H9 (cell line): ENCODE data around the gene SNAP47. TPM values are rescaled to one million over a fixed set of nuclear protein-coding genes. Genes with fewer than 3 reads are reported as not detected.
"Not testable (repeated sequence)": the region's sequence is repeated elsewhere in the genome, so short reads cannot be mapped to it uniquely, and the experiment has no call there.

Experiments used
- DNase-seq: peaks from one replicate; pipeline ENCODE4 v3.0.0-alpha.2; 2017
- H2AFZ ChIP-seq: one replicate; pipeline ENCODE4 v1.6.1; 2013; ENCODE audit warnings: mild to moderate bottlenecking, low read length, control low read depth, moderate library complexity
- H2AK5ac ChIP-seq: 2 replicates; pipeline ENCODE4 v1.6.1; 2013; ENCODE audit warnings: low read length, control low read depth, mixed read lengths; ENCODE audit not compliant: insufficient read length
- H2BK120ac ChIP-seq: one replicate; pipeline ENCODE4 v1.6.1; 2013; ENCODE audit warnings: low read depth, mild to moderate bottlenecking, low read length, control low read depth, inconsistent platforms; ENCODE audit not compliant: poor library complexity, severe bottlenecking
- H2BK12ac ChIP-seq: 2 replicates; pipeline ENCODE4 v1.6.1; 2013; ENCODE audit warnings: low read length, control low read depth, mixed read lengths, low read depth; ENCODE audit not compliant: insufficient read length
- H2BK15ac ChIP-seq: 2 replicates; pipeline ENCODE4 v1.6.1; 2013; ENCODE audit warnings: low read depth, low read length, control low read depth
- H2BK20ac ChIP-seq: one replicate; pipeline ENCODE4 v1.6.1; 2013; ENCODE audit warnings: low read depth, mild to moderate bottlenecking, low read length, control low read depth, inconsistent platforms; ENCODE audit not compliant: poor library complexity, severe bottlenecking
- H2BK5ac ChIP-seq: 2 replicates; pipeline ENCODE4 v1.6.1; 2013; ENCODE audit warnings: low read length, control low read depth, mixed read lengths; ENCODE audit not compliant: insufficient read length
- H3K14ac ChIP-seq: 2 replicates; pipeline ENCODE4 v1.6.1; 2013; ENCODE audit warnings: low read length, control low read depth; ENCODE audit not compliant: insufficient read depth
- H3K18ac ChIP-seq: 2 replicates; pipeline ENCODE4 v1.6.1; 2013; ENCODE audit warnings: low read depth, mild to moderate bottlenecking, mixed read lengths, low read length, control low read depth; ENCODE audit not compliant: insufficient read length
- H3K23ac ChIP-seq: 2 replicates; pipeline ENCODE4 v1.6.1; 2013; ENCODE audit warnings: low read length, control low read depth, mixed read lengths, low read depth; ENCODE audit not compliant: insufficient read length
- H3K23me2 ChIP-seq: 2 replicates; pipeline ENCODE4 v1.6.1; 2013; ENCODE audit warnings: low read depth, mild to moderate bottlenecking, mixed read lengths, low read length, control low read depth; ENCODE audit not compliant: insufficient read length, poor library complexity, severe bottlenecking
- H3K27ac ChIP-seq: 2 replicates; pipeline ENCODE4 v1.5.1; 2013; ENCODE audit warnings: low read length, control low read depth, mixed read lengths, low read depth; ENCODE audit not compliant: insufficient read length
- H3K27me3 ChIP-seq: 2 replicates; pipeline ENCODE4 v1.6.1; 2013; ENCODE audit warnings: low read length, control low read depth, inconsistent platforms; ENCODE audit not compliant: insufficient read depth
- H3K4ac ChIP-seq: 2 replicates; pipeline ENCODE4 v1.6.1; 2013; ENCODE audit warnings: low read depth, mild to moderate bottlenecking, control low read depth, inconsistent platforms, low read length, moderate library complexity
- H3K4me1 ChIP-seq: 2 replicates; pipeline ENCODE4 v1.6.1; 2013; ENCODE audit warnings: low read length, control low read depth, inconsistent platforms; ENCODE audit not compliant: insufficient read depth
- H3K4me2 ChIP-seq: 2 replicates; pipeline ENCODE4 v1.6.1; 2013; ENCODE audit warnings: low read length, control low read depth, mixed read lengths; ENCODE audit not compliant: insufficient read length, insufficient read depth
- H3K56ac ChIP-seq: 2 replicates; pipeline ENCODE4 v1.6.1; 2013; ENCODE audit warnings: low read depth, mild to moderate bottlenecking, mixed read lengths, low read length, control low read depth; ENCODE audit not compliant: insufficient read length
- H3K79me1 ChIP-seq: 2 replicates; pipeline ENCODE4 v1.6.1; 2013; ENCODE audit warnings: low read depth, mild to moderate bottlenecking, moderate library complexity, low read length, control low read depth, inconsistent platforms; ENCODE audit not compliant: insufficient read depth, poor library complexity, severe bottlenecking
- H3K79me2 ChIP-seq: 2 replicates; pipeline ENCODE4 v1.6.1; 2013; ENCODE audit warnings: low read length, control low read depth, inconsistent platforms; ENCODE audit not compliant: insufficient read depth
- H3K9ac ChIP-seq: 2 replicates; pipeline ENCODE4 v1.6.1; 2013; ENCODE audit warnings: low read length, control low read depth, mixed read lengths; ENCODE audit not compliant: insufficient read length; ENCODE audit errors: extremely low read depth
- H3K9me3 ChIP-seq: one replicate; pipeline ENCODE4 v1.6.1; 2013; ENCODE audit warnings: low read depth, low read length, inconsistent platforms; ENCODE audit not compliant: control insufficient read depth
- H3T11ph ChIP-seq: one replicate; pipeline ENCODE4 v1.6.1; 2013; ENCODE audit warnings: mild to moderate bottlenecking, low read length, control low read depth, inconsistent platforms
- H4K20me1 ChIP-seq: one replicate; pipeline ENCODE4 v1.6.1; 2013; ENCODE audit not compliant: control insufficient read depth, insufficient read length, insufficient read depth
- H4K5ac ChIP-seq: 2 replicates; pipeline ENCODE4 v1.6.1; 2013; ENCODE audit warnings: low read depth, mild to moderate bottlenecking, mixed read lengths, low read length, control low read depth; ENCODE audit not compliant: insufficient read length
- H4K8ac ChIP-seq: replicated peaks from 2 replicates; pipeline ENCODE4 v1.6.1; 2013; ENCODE audit warnings: low read length, control low read depth, mixed read lengths, low read depth; ENCODE audit not compliant: insufficient read length
- H4K91ac ChIP-seq: 2 replicates; pipeline ENCODE4 v1.6.1; 2013; ENCODE audit warnings: low read depth, mild to moderate bottlenecking, moderate library complexity, mixed read lengths, low read length, control low read depth; ENCODE audit not compliant: insufficient read length
- H3K27ac Mint-ChIP-seq, 3 experiments: 2 replicates in 2 of 3; 3 replicates in 1 of 3; pipeline ENCODE4 v1.8.0; 2020 to 2021; ENCODE audit warnings: mixed read lengths in 3 of 3, mild to moderate bottlenecking in 1 of 3, moderate library complexity in 1 of 3
- H3K27me3 Mint-ChIP-seq: 2 replicates; pipeline ENCODE4 v1.8.0; 2021; ENCODE audit warnings: low read depth, mild to moderate bottlenecking, moderate library complexity, mixed read lengths
- H3K36me3 Mint-ChIP-seq, 3 experiments: 2 replicates in 2 of 3; 3 replicates in 1 of 3; pipeline ENCODE4 v1.8.0; 2020 to 2021; ENCODE audit warnings: low read depth in 3 of 3, mixed read lengths in 3 of 3; ENCODE audit not compliant: insufficient read depth in 1 of 3
- H3K4me1 Mint-ChIP-seq, 2 experiments: 2 replicates each; pipeline ENCODE4 v1.8.0; 2020; ENCODE audit warnings: mixed read lengths in 2 of 2
- H3K4me3 Mint-ChIP-seq, 2 experiments: 2 replicates in 1 of 2; 3 replicates in 1 of 2; pipeline ENCODE4 v1.8.0; 2020 to 2021; ENCODE audit warnings: mild to moderate bottlenecking in 2 of 2, mixed read lengths in 2 of 2, moderate library complexity in 1 of 2
- H3K9me3 Mint-ChIP-seq, 2 experiments: 2 replicates in 1 of 2; 3 replicates in 1 of 2; pipeline ENCODE4 v1.8.0; 2020; ENCODE audit warnings: mild to moderate bottlenecking in 2 of 2, mixed read lengths in 2 of 2, moderate library complexity in 1 of 2
- WGBS: extraction: QIAGEN DNeasy Blood & Tissue Kit; methylation state at CpG from one replicate; pipeline ENCODE4 v1.1.7; 2013; ENCODE audit warnings: missing lambda C conversion rate, low lambda C conversion rate, mixed read lengths; ENCODE audit not compliant: insufficient read length; ENCODE audit errors: extremely low coverage; 5-methylcytosine and 5-hydroxymethylcytosine counted together
- total RNA-seq: library from RNA; stranded (reverse); gene quantifications from 2 replicates; pipeline ENCODE4 v1.2.1, GENCODE V29; 2021
- TF ChIP-seq, protein P1 (sequence below): fragments of 200-600 bp; sonication (generic); conservative IDR thresholded peaks from 3 replicates; pipeline ENCODE4 v1.8.0; 2021; ENCODE audit warnings: antibody characterized with exemption, mild to moderate bottlenecking

The SNAP47 gene
- total RNA-seq, 1 experiment from 2014 or later, result 44.1 TPM

DNA sequence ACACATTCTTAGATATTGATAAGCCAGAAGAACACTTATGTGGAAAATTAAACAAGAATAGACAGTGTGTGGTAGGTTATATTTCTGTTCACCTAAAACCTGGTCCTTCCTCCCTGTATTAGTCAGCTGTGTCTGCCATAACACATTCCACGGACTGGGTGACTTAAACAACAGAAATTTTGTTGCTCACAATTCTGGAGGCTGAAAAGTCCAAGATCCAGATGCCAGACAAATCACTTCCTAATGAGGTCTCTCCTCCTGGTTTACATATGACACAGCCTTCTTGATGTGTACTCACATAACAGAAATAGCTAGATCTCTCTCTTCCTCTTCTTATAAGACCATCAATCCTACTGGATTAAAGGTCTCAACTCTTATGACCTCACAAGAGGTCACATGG is 25.8 kb upstream of the SNAP47 start:
- no peak overlapping the region for H2BK15ac ChIP-seq
- H3K4me1 Mint-ChIP-seq, result no peaks in the 10 kb centered on the region
- H3K4me1 ChIP-seq, result no peaks in the 10 kb centered on the region
- no peak overlapping the region for H2AFZ ChIP-seq
- H3K27me3 Mint-ChIP-seq, result peaks cover 4% of the 10 kb centered on the region
- no peak overlapping the region for H3K27ac ChIP-seq
- no peak overlapping the region for H2BK12ac ChIP-seq
- H3K23me2 ChIP-seq, result no peaks in the 10 kb centered on the region
- H3K23ac ChIP-seq, result no peak overlapping the region
- H3K36me3 Mint-ChIP-seq, result peaks cover 8 to 18% (median 11%) of the 10 kb centered on the region in 3 experiments
- no peak overlapping the region for H3K4me2 ChIP-seq
- H3K79me1 ChIP-seq, result no peaks in the 10 kb centered on the region
- H2BK5ac ChIP-seq, result no peak overlapping the region
- no peak overlapping the region for H2BK20ac ChIP-seq
- H2BK120ac ChIP-seq, result no peak overlapping the region
- H3K18ac ChIP-seq, result no peak overlapping the region
- no CpG with 5 or more reads among the region's 1 CpG for WGBS
- H3K9ac ChIP-seq, result no peak overlapping the region
- no peak for DNase-seq
- no peak overlapping the region for H3K14ac ChIP-seq
- H3K56ac ChIP-seq, result no peak overlapping the region
- peaks cover 32% of the 10 kb centered on the region for H3K9me3 ChIP-seq
- H2AK5ac ChIP-seq, result no peak overlapping the region
- H3K9me3 Mint-ChIP-seq, result peaks cover 68 to 70% of the 10 kb centered on the region in 2 experiments
- TF ChIP-seq, protein P1, sequence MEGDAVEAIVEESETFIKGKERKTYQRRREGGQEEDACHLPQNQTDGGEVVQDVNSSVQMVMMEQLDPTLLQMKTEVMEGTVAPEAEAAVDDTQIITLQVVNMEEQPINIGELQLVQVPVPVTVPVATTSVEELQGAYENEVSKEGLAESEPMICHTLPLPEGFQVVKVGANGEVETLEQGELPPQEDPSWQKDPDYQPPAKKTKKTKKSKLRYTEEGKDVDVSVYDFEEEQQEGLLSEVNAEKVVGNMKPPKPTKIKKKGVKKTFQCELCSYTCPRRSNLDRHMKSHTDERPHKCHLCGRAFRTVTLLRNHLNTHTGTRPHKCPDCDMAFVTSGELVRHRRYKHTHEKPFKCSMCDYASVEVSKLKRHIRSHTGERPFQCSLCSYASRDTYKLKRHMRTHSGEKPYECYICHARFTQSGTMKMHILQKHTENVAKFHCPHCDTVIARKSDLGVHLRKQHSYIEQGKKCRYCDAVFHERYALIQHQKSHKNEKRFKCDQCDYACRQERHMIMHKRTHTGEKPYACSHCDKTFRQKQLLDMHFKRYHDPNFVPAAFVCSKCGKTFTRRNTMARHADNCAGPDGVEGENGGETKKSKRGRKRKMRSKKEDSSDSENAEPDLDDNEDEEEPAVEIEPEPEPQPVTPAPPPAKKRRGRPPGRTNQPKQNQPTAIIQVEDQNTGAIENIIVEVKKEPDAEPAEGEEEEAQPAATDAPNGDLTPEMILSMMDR, result no peak
- no peak overlapping the region for H3T11ph ChIP-seq
- no peaks in the 10 kb centered on the region for H3K27me3 ChIP-seq
- no peaks in the 10 kb centered on the region for H3K79me2 ChIP-seq
- H4K91ac ChIP-seq, result no peak overlapping the region
- H4K5ac ChIP-seq, result no peak overlapping the region
- H3K27ac Mint-ChIP-seq, result no peak overlapping the region
- no peaks in the 10 kb centered on the region for H4K20me1 ChIP-seq
- H3K4ac ChIP-seq, result no peak overlapping the region
- H3K4me3 Mint-ChIP-seq, result no peak overlapping the region
- H4K8ac ChIP-seq, result no peak overlapping the region

DNA sequence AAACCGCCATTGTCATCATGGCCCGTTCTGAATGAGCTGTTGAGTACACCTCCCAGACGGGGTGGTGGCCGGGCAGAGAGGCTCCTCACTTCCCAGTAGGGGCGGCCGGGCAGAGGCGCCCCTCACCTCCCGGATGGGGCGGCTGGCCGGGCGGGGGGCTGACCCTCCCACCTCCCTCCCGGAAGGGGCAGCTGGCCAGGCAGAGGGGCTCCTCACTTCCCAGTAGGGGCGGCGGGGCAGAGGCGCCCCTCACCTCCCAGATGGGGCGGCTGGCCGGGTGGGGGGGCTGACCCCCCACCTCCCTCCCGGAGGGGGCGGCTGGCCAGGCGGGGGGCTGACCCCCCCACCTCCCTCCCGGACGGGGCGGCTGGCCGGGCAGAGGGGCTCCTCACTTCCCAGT is 24.8 kb upstream of the SNAP47 start:
- peaks cover 35% of the 10 kb centered on the region for H3K9me3 ChIP-seq
- H3K4ac ChIP-seq, H2BK15ac ChIP-seq, H3K27ac Mint-ChIP-seq, H4K5ac ChIP-seq, H3K18ac ChIP-seq, H4K20me1 ChIP-seq, H3K9ac ChIP-seq, H3K4me2 ChIP-seq, H3K79me1 ChIP-seq, H3T11ph ChIP-seq, H4K8ac ChIP-seq, H3K4me1 ChIP-seq, H2BK12ac ChIP-seq, H2BK20ac ChIP-seq, H2BK5ac ChIP-seq, H4K91ac ChIP-seq, H3K23ac ChIP-seq, H3K23me2 ChIP-seq, H2AFZ ChIP-seq, H3K4me3 Mint-ChIP-seq, H3K27me3 Mint-ChIP-seq, H3K56ac ChIP-seq, H3K14ac ChIP-seq, H3K79me2 ChIP-seq, DNase-seq, H2AK5ac ChIP-seq, H2BK120ac ChIP-seq, H3K4me1 Mint-ChIP-seq, H3K27ac ChIP-seq, H3K27me3 ChIP-seq: not testable (repeated sequence)
- peaks cover 8 to 18% (median 16%) of the 10 kb centered on the region in 3 experiments for H3K36me3 Mint-ChIP-seq
- H3K9me3 Mint-ChIP-seq, result peaks cover 70 to 75% of the 10 kb centered on the region in 2 experiments
- WGBS, result no CpG with 5 or more reads among the region's 24 CpGs
